Stimulated activated CD8-positive, alpha-beta memory T cell treated with anti-CD3 and anti-CD28 coated beads, Interleukin-15, amount 100 ng/mL, for 48 hours (primary cell): Measurements from ENCODE around the gene SRRD.
"Not testable (repeated sequence)": the region's sequence is repeated elsewhere in the genome, so short reads cannot be mapped to it uniquely, and the experiment has no call there.

Experiments used
- DNase-seq, 2 donors: peaks; one replicate each; pipeline ENCODE4 v3.0.0-alpha.2; 2020; ENCODE audit warnings: low read depth in 2 of 2

Gene SRRD

DNA sequence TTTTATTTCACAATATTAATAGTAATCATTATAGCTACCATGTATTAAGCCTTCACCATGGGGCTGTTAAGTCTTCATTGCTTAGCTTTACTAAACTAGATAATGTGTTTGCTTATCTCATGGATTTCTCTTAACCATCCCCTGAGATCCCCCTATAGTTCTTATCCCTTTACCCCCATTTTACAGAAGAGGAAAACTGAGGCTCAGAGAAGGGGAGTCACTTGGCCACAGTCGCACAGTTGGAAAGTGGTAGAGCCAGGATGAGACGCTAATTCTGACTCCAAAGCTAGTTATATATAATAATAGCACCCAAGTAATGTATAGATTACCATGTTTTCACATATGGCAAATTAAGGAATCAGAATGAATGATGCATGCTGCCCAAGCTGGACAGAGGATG, 38.3 kb downstream of the SRRD start:
- no peak for DNase-seq

- DNase-seq = no peak
Measured at GRCh38 chr22:26522592-26522991, 38.9 kb downstream of the SRRD start.

DNA sequence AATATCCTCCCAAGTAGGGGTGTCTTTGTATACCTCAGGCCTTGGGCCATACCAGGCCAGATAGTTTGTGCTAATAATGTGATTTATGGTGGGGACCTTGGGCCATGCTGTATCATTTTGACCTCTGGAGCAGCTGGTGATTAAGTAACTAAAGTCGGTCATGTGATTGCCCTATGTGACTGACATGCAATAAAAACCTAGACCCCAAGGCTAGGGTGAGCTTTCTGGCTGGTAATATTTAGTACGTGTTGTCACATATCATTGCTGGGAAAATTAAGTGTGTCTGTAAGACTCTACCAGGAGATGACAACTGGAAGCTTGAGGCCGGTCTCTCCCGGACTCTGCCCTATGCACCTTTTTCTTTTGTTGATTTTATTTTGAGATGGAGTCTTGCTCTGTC, 41.2 kb downstream of the SRRD start:
- no peak for DNase-seq

- no peak for DNase-seq
Measured at GRCh38 chr22:26525946-26526564, 42.4 kb downstream of the SRRD start.

DNA sequence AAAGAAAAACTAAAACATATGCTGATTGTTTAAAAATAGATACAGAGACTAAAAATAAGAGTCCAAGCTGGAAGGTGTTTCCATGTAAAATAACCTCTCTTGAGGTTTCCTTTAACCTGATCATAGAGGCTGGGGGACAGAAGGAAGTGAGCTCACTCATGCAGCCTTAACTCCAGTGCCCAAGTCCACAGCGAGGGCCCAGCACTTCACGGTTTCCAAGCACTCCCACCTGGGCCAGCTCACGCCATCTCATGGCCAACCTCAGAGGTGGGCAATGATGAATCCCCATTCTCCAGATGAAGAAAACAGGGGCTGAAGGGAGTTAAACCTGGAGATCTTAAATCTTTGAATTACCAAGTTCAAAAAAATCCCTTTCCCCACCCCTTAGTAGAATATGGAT, 43.5 kb downstream of the SRRD start:
- no peak for DNase-seq

DNA sequence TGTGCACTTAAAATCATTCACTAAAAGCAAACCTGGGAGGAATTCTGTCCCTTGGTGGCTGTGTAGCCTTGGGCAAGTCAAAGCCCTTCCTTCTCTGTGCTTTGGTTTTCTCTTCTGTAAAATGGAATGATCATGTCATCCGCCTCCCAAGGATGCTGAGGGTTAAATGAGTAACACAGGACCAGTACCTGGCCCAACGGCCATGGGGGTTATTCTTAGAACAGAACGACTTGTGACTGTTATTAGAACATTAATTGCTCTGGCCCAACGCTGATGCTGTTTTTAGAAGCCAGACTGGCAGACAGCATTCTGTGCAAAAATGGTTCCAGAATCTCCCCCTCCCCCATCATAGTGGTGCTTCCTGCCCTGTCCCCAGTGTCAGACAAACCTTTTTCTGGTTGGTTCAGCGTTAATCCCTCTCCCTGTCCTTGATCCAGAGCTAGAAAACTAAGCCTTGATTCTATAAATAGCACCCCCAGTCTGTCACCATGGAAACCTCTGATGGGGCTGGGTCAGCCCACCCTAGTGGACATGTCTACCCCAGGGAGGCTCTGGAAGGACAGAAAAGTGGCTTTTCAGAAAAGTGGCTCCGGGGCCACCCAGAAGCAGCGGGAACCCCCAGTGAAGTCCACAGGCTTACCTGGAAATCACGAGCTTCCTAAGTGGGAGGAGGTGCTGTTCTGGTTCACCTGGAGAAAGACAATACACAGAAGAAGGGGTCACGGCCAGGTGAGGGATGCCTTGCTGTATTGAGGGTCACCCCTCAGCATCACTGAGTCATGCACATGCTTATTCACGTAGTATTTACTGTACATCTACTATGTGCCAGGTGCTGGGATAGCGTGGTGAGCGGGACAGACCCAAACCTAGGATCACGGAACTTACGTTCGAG, 44.1 kb downstream of the SRRD start:
- DNase-seq = no peak

DNA sequence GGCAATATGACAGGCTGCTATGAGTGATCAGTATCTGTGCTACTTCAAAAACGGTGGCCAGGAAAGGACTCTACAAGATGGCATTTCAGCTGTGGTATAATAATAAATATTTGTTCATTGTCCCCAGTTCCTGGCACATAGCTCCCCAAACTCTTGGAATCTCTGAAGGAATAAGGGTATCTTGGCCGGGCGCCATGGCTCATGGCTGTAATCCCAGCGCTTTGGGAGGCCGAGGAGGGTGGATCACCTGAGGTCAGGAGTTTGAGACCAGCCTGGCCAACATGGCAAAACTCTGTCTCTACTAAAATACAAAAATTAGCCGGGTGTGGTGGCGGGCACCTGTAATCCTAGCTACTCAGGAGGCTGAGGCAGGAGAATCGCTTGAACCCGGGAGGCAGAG, 44.8 kb downstream of the SRRD start:
- not testable (repeated sequence) for DNase-seq

DNA sequence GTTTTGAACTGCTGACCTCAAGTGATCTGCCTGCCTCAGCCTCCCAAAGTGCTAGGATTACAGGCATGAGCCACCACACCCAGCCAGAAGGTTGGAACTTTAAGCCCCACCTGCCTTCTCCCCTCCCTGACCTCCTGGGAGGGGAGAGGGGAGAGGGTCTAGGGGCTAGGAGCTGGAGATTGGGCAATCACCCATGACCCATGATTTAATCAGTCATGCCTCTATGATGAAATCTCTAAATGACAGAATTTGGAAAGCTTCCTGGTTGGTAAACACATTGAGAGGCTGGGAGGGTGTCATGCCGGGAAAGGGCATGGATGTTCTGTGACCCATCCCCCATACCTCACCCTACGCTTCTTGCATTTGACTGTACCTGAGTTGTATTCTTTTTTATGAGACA, 45.7 kb downstream of the SRRD start:
- DNase-seq = no peak

GRCh38 chr22:26534171-26534855, 50.6 kb downstream of the SRRD start:
- no peak for DNase-seq

- no peak for DNase-seq
Measured at GRCh38 chr22:26534874-26535602, 51.4 kb downstream of the SRRD start.

GRCh38 chr22:26535603-26535908, 51.9 kb downstream of the SRRD start:
- DNase-seq = no peak

DNA sequence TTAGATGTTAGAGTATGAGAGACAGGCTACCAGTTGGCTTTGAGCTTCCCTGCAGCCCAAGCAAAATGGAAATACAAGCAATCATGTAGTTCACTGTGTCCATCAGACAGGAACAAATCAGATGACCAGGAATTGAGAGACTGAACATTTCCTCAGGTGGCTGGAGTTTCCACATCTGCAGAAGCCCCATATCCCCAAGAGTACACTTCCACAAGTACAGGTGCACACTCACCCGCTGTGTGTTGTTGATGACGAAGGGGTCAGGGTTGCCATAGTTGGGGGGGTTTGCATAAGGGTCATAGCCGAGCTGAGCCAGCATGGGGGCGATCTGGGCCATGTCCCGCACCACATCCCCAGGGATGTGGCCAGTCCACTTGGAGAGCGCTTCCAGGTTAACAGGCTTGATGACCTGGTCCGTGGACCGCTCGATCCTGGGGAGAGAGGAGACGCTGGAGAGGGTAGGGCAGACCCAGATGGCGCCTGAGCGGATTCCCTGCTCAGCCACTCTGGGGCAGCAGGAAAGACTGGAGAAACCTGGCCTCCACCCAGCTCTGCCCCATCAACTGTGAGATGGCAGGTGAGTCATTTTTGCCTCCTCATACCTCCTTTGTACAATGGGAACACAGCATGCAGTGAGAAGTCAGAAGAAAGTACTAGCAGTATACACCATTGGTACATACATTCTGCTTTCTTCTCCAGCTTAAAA, 52.5 kb downstream of the SRRD start:
- DNase-seq = no peak

DNA sequence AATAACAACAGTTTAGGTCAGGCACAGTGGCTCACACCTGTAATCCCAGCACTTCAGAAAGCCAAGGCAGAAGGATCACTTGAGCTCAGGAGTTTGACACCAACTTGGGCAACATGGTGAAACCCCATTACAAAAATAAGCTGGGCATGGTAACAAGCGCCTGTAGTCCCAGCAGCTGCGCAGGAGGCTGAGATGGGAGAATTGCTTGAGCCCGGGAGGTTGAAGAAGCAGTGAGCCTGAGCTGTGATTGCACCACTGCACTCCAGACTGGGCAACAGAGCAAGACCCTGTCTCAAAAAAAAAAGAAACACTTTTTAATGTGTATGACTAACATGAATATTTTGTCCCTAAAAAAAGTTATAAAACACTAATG, 53.1 kb downstream of the SRRD start:
- no peak for DNase-seq

DNA sequence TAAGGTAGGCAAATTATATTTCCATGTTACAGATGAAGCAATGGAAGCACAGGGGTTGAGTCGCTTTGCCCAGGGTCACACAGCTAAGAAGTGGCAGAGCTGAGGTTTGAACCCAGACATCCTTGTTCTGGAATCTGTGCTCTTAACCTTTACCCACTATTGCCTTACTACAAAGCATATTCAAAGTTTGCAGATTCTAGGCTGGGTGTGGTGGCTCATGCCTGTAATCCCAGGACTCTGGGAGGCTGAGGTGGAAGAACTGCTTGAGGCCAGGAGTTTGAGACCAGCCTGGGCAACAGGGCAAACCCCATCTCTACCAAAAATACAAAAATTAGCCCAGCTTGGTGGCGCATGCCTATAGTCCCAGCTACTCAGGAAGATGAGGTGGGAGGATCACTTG, 56.4 kb downstream of the SRRD start:
- no peak for DNase-seq

GRCh38 chr22:26541167-26541819, 57.6 kb downstream of the SRRD start:
- DNase-seq = no peak

DNA sequence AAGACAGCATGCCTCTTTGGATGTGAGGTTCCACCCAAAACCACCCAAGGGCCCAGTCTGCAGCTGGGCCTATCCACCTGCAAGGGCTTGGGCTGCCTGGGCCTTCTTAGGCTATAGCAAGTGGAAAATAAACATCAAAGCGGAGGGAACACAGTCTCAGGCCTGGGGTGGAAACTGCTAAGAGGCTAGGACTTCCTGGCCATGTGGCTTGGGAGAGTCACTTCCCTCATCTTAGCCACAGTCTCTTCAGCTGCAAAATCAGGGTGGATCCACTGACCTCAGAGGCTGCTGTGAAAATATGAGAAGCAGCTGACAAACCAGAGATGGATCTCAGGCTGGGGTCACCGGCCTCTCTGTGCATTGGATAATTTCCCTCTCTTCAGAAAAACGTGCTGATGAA, 59.2 kb downstream of the SRRD start:
- no peak for DNase-seq
